H9 (cell line): ENCODE results near the gene GPC3. TPM values are rescaled to one million over a fixed set of nuclear protein-coding genes. Genes with fewer than 3 reads are reported as not detected.

Experiments used
- DNase-seq: peaks from one replicate; pipeline ENCODE4 v3.0.0-alpha.2; 2017
- H2AFZ ChIP-seq: one replicate; pipeline ENCODE4 v1.6.1; 2013; ENCODE audit warnings: mild to moderate bottlenecking, low read length, control low read depth, moderate library complexity
- H2AK5ac ChIP-seq: 2 replicates; pipeline ENCODE4 v1.6.1; 2013; ENCODE audit warnings: low read length, control low read depth, mixed read lengths; ENCODE audit not compliant: insufficient read length
- H2BK120ac ChIP-seq: one replicate; pipeline ENCODE4 v1.6.1; 2013; ENCODE audit warnings: low read depth, mild to moderate bottlenecking, low read length, control low read depth, inconsistent platforms; ENCODE audit not compliant: poor library complexity, severe bottlenecking
- H2BK12ac ChIP-seq: 2 replicates; pipeline ENCODE4 v1.6.1; 2013; ENCODE audit warnings: low read length, control low read depth, mixed read lengths, low read depth; ENCODE audit not compliant: insufficient read length
- H2BK15ac ChIP-seq: 2 replicates; pipeline ENCODE4 v1.6.1; 2013; ENCODE audit warnings: low read depth, low read length, control low read depth
- H2BK20ac ChIP-seq: one replicate; pipeline ENCODE4 v1.6.1; 2013; ENCODE audit warnings: low read depth, mild to moderate bottlenecking, low read length, control low read depth, inconsistent platforms; ENCODE audit not compliant: poor library complexity, severe bottlenecking
- H2BK5ac ChIP-seq: 2 replicates; pipeline ENCODE4 v1.6.1; 2013; ENCODE audit warnings: low read length, control low read depth, mixed read lengths; ENCODE audit not compliant: insufficient read length
- H3K14ac ChIP-seq: 2 replicates; pipeline ENCODE4 v1.6.1; 2013; ENCODE audit warnings: low read length, control low read depth; ENCODE audit not compliant: insufficient read depth
- H3K18ac ChIP-seq: 2 replicates; pipeline ENCODE4 v1.6.1; 2013; ENCODE audit warnings: low read depth, mild to moderate bottlenecking, mixed read lengths, low read length, control low read depth; ENCODE audit not compliant: insufficient read length
- H3K23ac ChIP-seq: 2 replicates; pipeline ENCODE4 v1.6.1; 2013; ENCODE audit warnings: low read length, control low read depth, mixed read lengths, low read depth; ENCODE audit not compliant: insufficient read length
- H3K23me2 ChIP-seq: 2 replicates; pipeline ENCODE4 v1.6.1; 2013; ENCODE audit warnings: low read depth, mild to moderate bottlenecking, mixed read lengths, low read length, control low read depth; ENCODE audit not compliant: insufficient read length, poor library complexity, severe bottlenecking
- H3K27ac ChIP-seq: 2 replicates; pipeline ENCODE4 v1.5.1; 2013; ENCODE audit warnings: low read length, control low read depth, mixed read lengths, low read depth; ENCODE audit not compliant: insufficient read length
- H3K27me3 ChIP-seq: 2 replicates; pipeline ENCODE4 v1.6.1; 2013; ENCODE audit warnings: low read length, control low read depth, inconsistent platforms; ENCODE audit not compliant: insufficient read depth
- H3K4ac ChIP-seq: 2 replicates; pipeline ENCODE4 v1.6.1; 2013; ENCODE audit warnings: low read depth, mild to moderate bottlenecking, control low read depth, inconsistent platforms, low read length, moderate library complexity
- H3K4me1 ChIP-seq: 2 replicates; pipeline ENCODE4 v1.6.1; 2013; ENCODE audit warnings: low read length, control low read depth, inconsistent platforms; ENCODE audit not compliant: insufficient read depth
- H3K4me2 ChIP-seq: 2 replicates; pipeline ENCODE4 v1.6.1; 2013; ENCODE audit warnings: low read length, control low read depth, mixed read lengths; ENCODE audit not compliant: insufficient read length, insufficient read depth
- H3K56ac ChIP-seq: 2 replicates; pipeline ENCODE4 v1.6.1; 2013; ENCODE audit warnings: low read depth, mild to moderate bottlenecking, mixed read lengths, low read length, control low read depth; ENCODE audit not compliant: insufficient read length
- H3K79me1 ChIP-seq: 2 replicates; pipeline ENCODE4 v1.6.1; 2013; ENCODE audit warnings: low read depth, mild to moderate bottlenecking, moderate library complexity, low read length, control low read depth, inconsistent platforms; ENCODE audit not compliant: insufficient read depth, poor library complexity, severe bottlenecking
- H3K79me2 ChIP-seq: 2 replicates; pipeline ENCODE4 v1.6.1; 2013; ENCODE audit warnings: low read length, control low read depth, inconsistent platforms; ENCODE audit not compliant: insufficient read depth
- H3K9ac ChIP-seq: 2 replicates; pipeline ENCODE4 v1.6.1; 2013; ENCODE audit warnings: low read length, control low read depth, mixed read lengths; ENCODE audit not compliant: insufficient read length; ENCODE audit errors: extremely low read depth
- H3K9me3 ChIP-seq: one replicate; pipeline ENCODE4 v1.6.1; 2013; ENCODE audit warnings: low read depth, low read length, inconsistent platforms; ENCODE audit not compliant: control insufficient read depth
- H3T11ph ChIP-seq: one replicate; pipeline ENCODE4 v1.6.1; 2013; ENCODE audit warnings: mild to moderate bottlenecking, low read length, control low read depth, inconsistent platforms
- H4K20me1 ChIP-seq: one replicate; pipeline ENCODE4 v1.6.1; 2013; ENCODE audit not compliant: control insufficient read depth, insufficient read length, insufficient read depth
- H4K5ac ChIP-seq: 2 replicates; pipeline ENCODE4 v1.6.1; 2013; ENCODE audit warnings: low read depth, mild to moderate bottlenecking, mixed read lengths, low read length, control low read depth; ENCODE audit not compliant: insufficient read length
- H4K8ac ChIP-seq: replicated peaks from 2 replicates; pipeline ENCODE4 v1.6.1; 2013; ENCODE audit warnings: low read length, control low read depth, mixed read lengths, low read depth; ENCODE audit not compliant: insufficient read length
- H4K91ac ChIP-seq: 2 replicates; pipeline ENCODE4 v1.6.1; 2013; ENCODE audit warnings: low read depth, mild to moderate bottlenecking, moderate library complexity, mixed read lengths, low read length, control low read depth; ENCODE audit not compliant: insufficient read length
- H3K27ac Mint-ChIP-seq, 3 experiments: 2 replicates in 2 of 3; 3 replicates in 1 of 3; pipeline ENCODE4 v1.8.0; 2020 to 2021; ENCODE audit warnings: mixed read lengths in 3 of 3, mild to moderate bottlenecking in 1 of 3, moderate library complexity in 1 of 3
- H3K27me3 Mint-ChIP-seq: 2 replicates; pipeline ENCODE4 v1.8.0; 2021; ENCODE audit warnings: low read depth, mild to moderate bottlenecking, moderate library complexity, mixed read lengths
- H3K36me3 Mint-ChIP-seq, 3 experiments: 2 replicates in 2 of 3; 3 replicates in 1 of 3; pipeline ENCODE4 v1.8.0; 2020 to 2021; ENCODE audit warnings: low read depth in 3 of 3, mixed read lengths in 3 of 3; ENCODE audit not compliant: insufficient read depth in 1 of 3
- H3K4me1 Mint-ChIP-seq, 2 experiments: 2 replicates each; pipeline ENCODE4 v1.8.0; 2020; ENCODE audit warnings: mixed read lengths in 2 of 2
- H3K4me3 Mint-ChIP-seq, 2 experiments: 2 replicates in 1 of 2; 3 replicates in 1 of 2; pipeline ENCODE4 v1.8.0; 2020 to 2021; ENCODE audit warnings: mild to moderate bottlenecking in 2 of 2, mixed read lengths in 2 of 2, moderate library complexity in 1 of 2
- H3K9me3 Mint-ChIP-seq, 2 experiments: 2 replicates in 1 of 2; 3 replicates in 1 of 2; pipeline ENCODE4 v1.8.0; 2020; ENCODE audit warnings: mild to moderate bottlenecking in 2 of 2, mixed read lengths in 2 of 2, moderate library complexity in 1 of 2
- CTCF ChIP-seq: fragments of 200-600 bp; sonication (generic); conservative IDR thresholded peaks from 3 replicates; pipeline ENCODE4 v1.8.0; 2021; ENCODE audit warnings: antibody characterized with exemption, mild to moderate bottlenecking
- WGBS: extraction: QIAGEN DNeasy Blood & Tissue Kit; methylation state at CpG from one replicate; pipeline ENCODE4 v1.1.7; 2013; ENCODE audit warnings: missing lambda C conversion rate, low lambda C conversion rate, mixed read lengths; ENCODE audit not compliant: insufficient read length; ENCODE audit errors: extremely low coverage; 5-methylcytosine and 5-hydroxymethylcytosine counted together
- total RNA-seq: library from RNA; stranded (reverse); gene quantifications from 2 replicates; pipeline ENCODE4 v1.2.1, GENCODE V29; 2021

The GPC3 gene
- total RNA-seq, 1 experiment from 2014 or later, result 108 TPM

DNA sequence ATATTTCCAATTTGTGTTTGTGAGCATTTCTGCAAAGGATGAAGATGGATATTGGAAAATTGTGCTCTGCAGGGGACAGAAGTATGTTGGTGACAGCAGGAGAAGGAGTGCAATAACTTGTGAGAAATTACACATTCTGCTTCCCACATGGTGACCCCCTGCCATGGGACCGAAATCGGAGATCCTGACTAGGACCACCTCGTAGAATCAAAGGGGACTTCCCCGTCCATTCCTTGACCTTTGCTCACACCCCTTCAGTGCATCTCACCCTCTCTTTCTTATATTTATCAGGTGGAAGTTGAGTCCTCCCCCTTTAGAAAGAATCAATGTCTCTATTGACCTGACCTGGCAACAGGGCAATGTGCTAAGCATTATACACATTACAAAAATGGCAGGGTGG, 451.2 kb downstream of the GPC3 start:
- H3K9me3 Mint-ChIP-seq, result no peaks in the 10 kb centered on the region
- no peak overlapping the region for H3K4me2 ChIP-seq
- H3K9ac ChIP-seq, result no peak overlapping the region
- H2AFZ ChIP-seq, result no peak overlapping the region
- H3K27ac Mint-ChIP-seq, result no peak overlapping the region
- no peak overlapping the region for H4K8ac ChIP-seq
- H3K4me1 ChIP-seq, result no peaks in the 10 kb centered on the region
- H4K20me1 ChIP-seq, result peaks cover 2% of the 10 kb centered on the region
- H3K27ac ChIP-seq, result no peak overlapping the region
- no peak overlapping the region for H3K4ac ChIP-seq
- H3K14ac ChIP-seq, result no peak overlapping the region
- no peak overlapping the region for H2BK12ac ChIP-seq
- H3K23me2 ChIP-seq, result no peaks in the 10 kb centered on the region
- H4K91ac ChIP-seq, result no peak overlapping the region
- no peaks in the 10 kb centered on the region for H3K79me2 ChIP-seq
- H3K27me3 ChIP-seq, result no peaks in the 10 kb centered on the region
- no peak overlapping the region for H3K4me3 Mint-ChIP-seq
- no peak for DNase-seq
- no peak overlapping the region for H3K23ac ChIP-seq
- WGBS, result no CpG with 5 or more reads among the region's 4 CpGs
- no peak overlapping the region for H3K18ac ChIP-seq
- H2BK15ac ChIP-seq, result no peak overlapping the region
- H3K27me3 Mint-ChIP-seq, result no peaks in the 10 kb centered on the region; the same call in 1 of the 2 replicates
- no peak overlapping the region for H3K56ac ChIP-seq
- H3K9me3 ChIP-seq, result no peaks in the 10 kb centered on the region
- peaks cover 23 to 24% of the 10 kb centered on the region in 2 experiments for H3K4me1 Mint-ChIP-seq
- no peak overlapping the region for H2AK5ac ChIP-seq
- H3T11ph ChIP-seq, result no peak overlapping the region
- no peaks in the 10 kb centered on the region for H3K79me1 ChIP-seq
- TF ChIP-seq CTCF, result no peak
- peaks cover 8 to 14% (median 9%) of the 10 kb centered on the region in 3 experiments; a peak in 5 of 7 replicates for H3K36me3 Mint-ChIP-seq
- no peak overlapping the region for H2BK120ac ChIP-seq
- no peak overlapping the region for H2BK5ac ChIP-seq
- no peak overlapping the region for H2BK20ac ChIP-seq
- no peak overlapping the region for H4K5ac ChIP-seq
